Activated CD4-positive, alpha-beta T cell treated with anti-CD3 and anti-CD28 coated beads, Interleukin-2, amount 10 ng/mL, durations not matched to agents 24 days and 14 days (primary cell): ENCODE data around the gene MT2A. TPM values are rescaled to one million over a fixed set of nuclear protein-coding genes. Genes with fewer than 3 reads are reported as not detected.

Source experiments
- DNase-seq: peaks from one replicate; pipeline ENCODE4 v3.0.0; 2022
- H3K27ac Mint-ChIP-seq: one replicate; pipeline ENCODE4 v1.8.0; 2022; ENCODE audit warnings: mild to moderate bottlenecking, mixed read lengths
- H3K27me3 Mint-ChIP-seq: one replicate; pipeline ENCODE4 v1.8.0; 2022; ENCODE audit warnings: mixed read lengths
- H3K36me3 Mint-ChIP-seq: one replicate; pipeline ENCODE4 v1.8.0; 2022; ENCODE audit warnings: low read depth, mild to moderate bottlenecking, mixed read lengths
- H3K4me1 Mint-ChIP-seq: one replicate; pipeline ENCODE4 v1.8.0; 2021; ENCODE audit warnings: mixed read lengths
- H3K4me3 Mint-ChIP-seq: one replicate; pipeline ENCODE4 v1.8.0; 2022; ENCODE audit warnings: mild to moderate bottlenecking, moderate library complexity, mixed read lengths
- H3K9me3 Mint-ChIP-seq: one replicate; pipeline ENCODE4 v1.8.0; 2021; ENCODE audit warnings: mixed read lengths
- intact Hi-C: fragments of 100-400 bp; cut with micrococcal nuclease; formaldehyde crosslinking; loops from one replicate; pipeline ENCODE4 v1.15.1; 2023
- total RNA-seq: library from RNA; stranded (reverse); gene quantifications from 2 replicates; pipeline ENCODE4 v1.2.3, GENCODE V29; 2022

Gene MT2A
- total RNA-seq, 1 donor from 2014 or later, result 465 TPM

DNA sequence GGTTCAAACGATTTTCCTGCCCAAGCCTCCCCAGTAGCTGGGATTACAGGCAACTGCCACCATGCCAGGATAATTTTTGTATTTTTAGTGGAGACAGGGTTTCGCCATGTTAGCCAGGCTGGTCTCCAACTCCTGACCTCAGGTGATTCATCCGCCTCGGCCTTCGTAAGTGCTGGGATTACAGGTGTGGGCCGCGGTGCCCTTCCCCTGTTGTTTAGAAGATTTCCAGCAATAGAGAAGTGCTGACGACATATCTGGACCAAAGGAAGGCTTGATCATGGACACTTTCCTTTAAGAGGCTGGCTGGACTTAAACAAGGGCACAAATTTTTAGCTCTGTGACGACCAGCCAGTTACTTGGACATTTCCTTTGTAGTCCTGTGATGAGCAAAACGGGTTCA, 22.8 kb downstream of the MT2A start:
- intact Hi-C loops, result no loop called here
- H3K9me3 Mint-ChIP-seq, result no peaks in the 10 kb centered on the region
- H3K27ac Mint-ChIP-seq, result no peak overlapping the region
- peaks cover 35% of the 10 kb centered on the region for H3K4me1 Mint-ChIP-seq
- peaks cover 3% of the 10 kb centered on the region for H3K36me3 Mint-ChIP-seq
- H3K27me3 Mint-ChIP-seq, result peaks cover 58% of the 10 kb centered on the region
- DNase-seq, result no peak
- no peak overlapping the region for H3K4me3 Mint-ChIP-seq

DNA sequence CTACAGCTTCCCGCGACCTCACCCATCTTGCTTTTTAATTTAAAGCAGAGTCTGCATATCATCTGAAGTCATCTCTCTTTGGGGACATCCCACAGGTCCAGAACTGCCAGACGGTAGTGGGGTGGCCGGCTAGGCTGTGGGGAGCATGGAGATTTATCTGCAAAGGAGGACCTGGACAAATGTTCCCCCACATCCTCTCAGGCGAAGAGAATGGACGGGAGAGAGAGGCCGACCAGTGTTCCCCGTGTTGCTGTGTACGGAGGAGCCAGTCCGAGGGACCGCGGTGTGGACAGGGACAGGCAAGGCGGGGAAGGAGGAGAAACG, 23.4 kb downstream of the MT2A start:
- Mint-ChIP-seq H3K36me3 (peaks cover 3% of the 10 kb centered on the region), H3K4me1 (peaks cover 33% of the 10 kb centered on the region), H3K4me3 (peak overlapping the region; percentile 74), H3K9me3 (no peaks in the 10 kb centered on the region), H3K27me3 (peaks cover 64% of the 10 kb centered on the region), H3K27ac (no peak overlapping the region)
- no peak for DNase-seq
- intact Hi-C loops, result no loop called here

DNA sequence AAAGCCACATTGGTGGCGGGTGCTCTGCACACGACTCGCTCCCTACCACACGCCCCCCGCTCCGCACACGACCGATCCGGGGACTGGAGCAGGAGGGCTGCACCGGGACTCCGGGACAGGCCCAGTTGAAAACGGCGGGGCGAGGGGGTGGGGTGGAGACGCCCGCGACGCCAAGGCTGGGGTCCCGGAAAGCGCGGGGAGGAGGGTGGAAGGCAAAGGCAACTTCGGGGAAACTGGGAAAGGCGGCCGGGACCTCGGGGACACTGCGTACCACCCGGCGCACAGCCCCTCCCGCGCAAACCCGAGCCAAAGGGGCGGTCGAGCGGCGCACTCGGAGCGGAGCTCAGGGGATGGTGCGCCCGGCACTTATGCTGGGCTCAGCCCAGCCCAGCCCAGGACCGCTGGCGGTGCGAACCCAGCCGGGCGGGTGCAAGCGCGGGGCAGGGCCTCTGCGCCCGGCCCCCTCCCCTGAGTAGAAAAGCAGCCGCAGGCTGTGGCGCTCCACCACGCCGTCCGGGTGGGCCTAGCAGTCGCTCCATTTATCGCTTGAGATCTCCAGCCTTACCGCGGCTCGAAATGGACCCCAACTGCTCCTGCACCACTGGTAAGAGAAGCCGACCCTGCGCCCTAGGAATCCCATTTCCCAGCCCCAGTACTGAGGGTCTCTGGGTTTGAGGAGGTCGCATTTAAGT, 23.9 kb downstream of the MT2A start, which contains the start of gene MT1M:
Gene MT1M, plus strand, starts transcription at position 504 of the 692 bp plus-strand sequence. Its CDS starts 73 bp downstream, at position 577.
- Mint-ChIP-seq H3K27me3 (peaks cover 69% of the 10 kb centered on the region), H3K9me3 (no peaks in the 10 kb centered on the region), H3K4me1 (peaks cover 33% of the 10 kb centered on the region), H3K27ac (no peak within 1 kb of the TSS), H3K36me3 (peaks cover 3% of the 10 kb centered on the region), H3K4me3 (peak within 1 kb of the TSS; percentile 74)
- no peak for DNase-seq
- intact Hi-C loops, result no loop called here

DNA sequence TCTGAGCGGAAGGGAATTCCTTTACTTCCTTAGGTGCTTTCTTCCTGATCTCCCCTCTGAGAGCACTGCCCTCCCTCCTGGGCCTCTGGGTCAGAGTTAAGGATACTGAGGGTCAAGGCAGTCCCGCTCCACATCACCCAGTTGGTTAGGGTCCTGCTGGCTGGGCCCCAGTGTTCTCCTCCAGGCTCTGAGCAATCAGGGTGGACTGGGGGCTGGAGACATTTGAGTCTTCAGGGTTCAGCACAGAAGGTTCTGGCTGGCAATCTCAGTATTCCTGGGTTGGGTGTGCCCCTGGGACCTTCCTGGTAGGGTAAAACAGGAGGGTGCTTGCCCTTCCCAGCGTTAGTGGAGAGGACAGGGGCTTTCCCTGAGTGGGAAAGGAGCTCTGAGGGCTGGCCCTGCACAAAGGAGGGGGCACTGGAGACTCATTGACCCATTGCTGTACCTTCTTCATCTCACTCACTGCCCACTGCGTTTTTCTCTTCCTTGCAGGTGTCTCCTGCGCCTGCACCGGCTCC, 24.5 kb downstream of the MT2A start:
- peaks cover 3% of the 10 kb centered on the region for H3K36me3 Mint-ChIP-seq
- H3K4me1 Mint-ChIP-seq, result peaks cover 36% of the 10 kb centered on the region
- no peak overlapping the region for H3K27ac Mint-ChIP-seq
- intact Hi-C loops, result no loop called here
- peak overlapping the region; percentile 66 for H3K4me3 Mint-ChIP-seq
- H3K9me3 Mint-ChIP-seq, result no peaks in the 10 kb centered on the region
- H3K27me3 Mint-ChIP-seq, result peaks cover 76% of the 10 kb centered on the region
- DNase-seq, result no peak

DNA sequence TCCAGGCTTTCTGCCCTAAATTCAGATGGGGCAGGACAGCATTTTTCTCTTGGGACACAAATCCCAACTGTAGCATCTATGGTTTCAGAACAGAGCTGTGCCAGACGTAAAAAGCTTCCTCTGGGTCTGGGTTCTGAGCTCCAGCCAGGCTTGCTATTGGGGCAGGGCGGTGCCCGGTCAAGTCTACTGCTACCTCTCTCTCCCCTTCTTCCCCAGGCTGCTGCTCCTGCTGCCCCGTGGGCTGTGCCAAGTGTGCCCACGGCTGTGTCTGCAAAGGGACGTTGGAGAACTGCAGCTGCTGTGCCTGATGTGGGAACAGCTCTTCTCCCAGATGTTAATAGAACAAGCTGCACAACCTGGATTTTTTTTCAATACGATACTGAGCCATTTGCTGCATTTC, 25.2 kb downstream of the MT2A start:
- peaks cover 3% of the 10 kb centered on the region for H3K36me3 Mint-ChIP-seq
- intact Hi-C loops, result no loop called here
- DNase-seq, result no peak
- H3K4me1 Mint-ChIP-seq, result peaks cover 38% of the 10 kb centered on the region
- no peak overlapping the region for H3K4me3 Mint-ChIP-seq
- H3K27me3 Mint-ChIP-seq, result peaks cover 79% of the 10 kb centered on the region
- H3K9me3 Mint-ChIP-seq, result no peaks in the 10 kb centered on the region
- no peak overlapping the region for H3K27ac Mint-ChIP-seq

DNA sequence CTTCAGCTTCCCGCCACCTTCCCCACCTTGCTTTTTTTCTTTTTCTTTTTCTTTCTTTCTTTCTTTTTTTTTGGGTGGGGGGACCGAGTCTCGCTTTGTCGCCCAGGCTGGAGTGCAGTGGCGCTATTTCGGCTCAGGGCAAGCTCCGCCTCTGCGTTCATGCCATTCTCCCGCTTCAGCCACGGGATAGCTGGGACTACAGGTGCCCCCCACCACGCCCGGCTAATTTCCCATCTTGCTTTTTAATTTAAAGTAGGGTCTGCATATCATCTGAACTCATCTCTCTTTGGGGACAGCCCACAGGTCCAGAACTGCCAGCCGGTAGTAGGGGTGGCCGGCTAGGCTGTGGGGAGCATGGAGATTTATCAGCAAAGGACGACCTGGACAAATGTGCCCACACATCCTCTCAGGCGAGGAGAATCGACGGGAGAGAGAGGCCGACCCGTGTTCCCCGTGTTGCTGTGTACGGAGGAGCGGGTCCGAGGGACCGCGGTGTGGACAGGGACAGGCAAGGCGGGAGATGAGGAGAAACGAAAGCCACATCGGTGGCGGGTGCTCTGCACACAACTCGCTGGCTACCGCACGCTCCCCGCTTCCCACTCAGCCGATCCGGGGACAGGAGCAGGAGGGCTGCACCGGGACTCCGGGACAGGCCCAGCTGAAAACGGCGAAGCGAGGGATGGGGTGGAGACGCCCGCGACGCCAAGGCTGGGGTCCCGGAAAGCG, 26.5 kb downstream of the MT2A start:
- intact Hi-C loops, result no loop called here
- no peak overlapping the region for H3K27ac Mint-ChIP-seq
- H3K4me1 Mint-ChIP-seq, result peaks cover 37% of the 10 kb centered on the region
- no peaks in the 10 kb centered on the region for H3K9me3 Mint-ChIP-seq
- peak overlapping the region; percentile 81 for H3K4me3 Mint-ChIP-seq
- peaks cover 90% of the 10 kb centered on the region for H3K27me3 Mint-ChIP-seq
- no peak for DNase-seq
- H3K36me3 Mint-ChIP-seq, result peaks cover 3% of the 10 kb centered on the region

DNA sequence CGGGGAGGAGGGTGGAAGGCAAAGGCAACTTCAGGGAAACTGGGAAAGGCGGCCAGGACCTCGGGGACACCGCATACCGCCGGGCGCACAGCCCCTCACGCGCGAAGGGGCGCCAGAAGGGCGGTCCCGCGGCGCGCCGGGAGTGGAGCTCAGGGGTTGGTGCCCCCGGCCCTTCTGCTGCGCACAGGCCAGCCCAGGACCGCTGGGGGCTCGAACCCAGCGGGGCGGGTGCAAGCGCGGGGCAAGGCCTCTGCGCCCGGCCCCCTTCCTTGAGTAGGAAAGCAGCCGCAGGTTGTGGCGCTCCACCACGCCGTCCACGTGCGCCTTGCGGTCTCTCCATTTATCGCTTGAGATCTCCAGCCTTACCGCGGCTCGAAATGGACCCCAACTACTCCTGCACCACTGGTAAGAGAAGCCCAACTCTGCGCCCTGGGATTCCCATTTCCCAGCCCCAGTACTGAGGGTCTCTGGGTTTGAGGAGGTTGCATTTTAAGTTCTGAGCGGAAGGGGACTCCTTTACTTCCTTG, 27.1 kb downstream of the MT2A start:
- DNase-seq, result peak; percentile 73
- H3K27me3 Mint-ChIP-seq, result peaks cover 90% of the 10 kb centered on the region
- intact Hi-C loops, result no loop called here
- H3K9me3 Mint-ChIP-seq, result no peaks in the 10 kb centered on the region
- no peak overlapping the region for H3K27ac Mint-ChIP-seq
- H3K4me1 Mint-ChIP-seq, result peaks cover 31% of the 10 kb centered on the region
- peaks cover 3% of the 10 kb centered on the region for H3K36me3 Mint-ChIP-seq
- peak overlapping the region; percentile 81 for H3K4me3 Mint-ChIP-seq

DNA sequence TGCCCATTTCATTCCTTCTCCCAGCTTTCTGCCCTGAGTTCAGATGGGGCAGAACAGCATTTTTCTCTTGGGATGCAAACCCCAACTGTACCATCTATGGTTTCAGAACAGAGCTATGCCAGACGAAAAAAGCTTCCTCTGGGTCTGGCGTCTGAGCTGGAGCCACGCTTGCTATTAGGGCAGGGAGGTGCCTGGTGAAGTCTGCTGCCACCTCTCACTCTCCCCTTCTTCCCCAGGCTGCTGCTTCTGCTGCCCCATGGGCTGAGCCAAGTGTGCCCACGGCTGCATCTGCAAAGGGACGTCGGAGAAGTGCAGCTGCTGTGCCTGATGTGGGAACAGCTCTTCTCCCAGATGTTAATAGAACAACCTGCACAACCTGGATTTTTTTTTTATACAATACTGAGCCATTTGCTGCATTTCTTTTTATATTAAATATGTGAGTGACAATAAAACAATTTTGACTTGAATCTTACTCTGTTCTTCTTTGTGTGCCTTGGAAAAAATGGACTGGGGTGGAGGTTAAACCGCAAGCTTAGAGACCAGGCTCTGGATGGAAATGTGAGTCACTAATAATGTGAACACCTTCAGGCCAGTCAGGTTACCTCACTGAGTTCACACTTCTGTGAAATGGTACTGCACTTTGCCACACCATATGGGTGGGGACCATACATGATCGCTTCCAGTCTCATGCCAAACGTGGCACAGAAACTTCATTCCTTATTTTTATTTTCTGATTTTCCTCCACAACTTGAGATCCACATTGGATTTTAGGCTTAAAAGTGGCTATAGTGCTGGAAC, 28.4 kb downstream of the MT2A start:
- Mint-ChIP-seq H3K27ac (no peak overlapping the region), H3K4me1 (peaks cover 27% of the 10 kb centered on the region), H3K36me3 (peaks cover 3% of the 10 kb centered on the region), H3K27me3 (peaks cover 86% of the 10 kb centered on the region), H3K9me3 (no peaks in the 10 kb centered on the region), H3K4me3 (no peak overlapping the region)
- intact Hi-C loops, result no loop called here
- no peak for DNase-seq

DNA sequence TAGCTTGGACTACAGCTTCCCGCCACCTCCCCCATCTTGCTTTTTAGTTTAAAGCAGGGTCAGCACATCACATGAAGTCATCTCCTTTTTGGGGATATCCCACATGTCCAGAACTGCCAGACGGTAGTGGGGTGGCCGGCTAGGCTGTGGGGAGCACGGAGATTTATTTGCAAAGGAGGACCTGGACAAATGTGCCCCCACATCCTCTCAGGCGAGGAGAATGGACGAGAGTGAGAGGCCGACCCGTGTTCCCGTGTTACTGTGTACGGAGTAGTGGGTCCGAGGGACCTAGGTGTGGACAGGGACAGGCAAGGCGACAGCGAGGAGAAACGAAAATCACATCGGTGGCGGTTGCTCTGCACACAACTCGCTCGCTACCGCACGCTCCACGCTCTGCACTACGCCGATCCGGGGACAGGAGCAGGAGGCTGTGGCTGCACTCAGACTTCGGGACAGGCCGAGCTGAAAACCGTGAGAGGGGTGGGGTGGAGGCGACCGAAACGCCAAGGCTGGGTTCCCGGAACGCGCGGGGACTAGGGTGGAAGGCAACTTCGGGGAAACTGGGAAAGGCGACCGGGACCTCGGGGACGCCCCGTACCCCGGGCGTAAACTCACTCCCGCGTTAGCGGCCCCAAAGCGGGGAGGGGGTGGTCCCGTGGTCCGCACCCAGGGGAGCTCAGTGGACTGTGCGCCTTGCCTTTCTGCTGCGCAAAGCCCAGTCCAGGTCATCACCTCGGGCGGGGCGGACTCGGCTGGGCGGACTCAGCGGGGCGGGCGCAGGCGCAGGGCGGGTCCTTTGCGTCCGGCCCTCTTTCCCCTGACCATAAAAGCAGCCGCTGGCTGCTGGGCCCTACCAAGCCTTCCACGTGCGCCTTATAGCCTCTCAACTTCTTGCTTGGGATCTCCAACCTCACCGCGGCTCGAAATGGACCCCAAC, 29.7 kb downstream of the MT2A start, which contains the start of gene MT1A:
Gene MT1A, plus strand, starts transcription at position 853 of the 937 bp plus-strand sequence. Its CDS starts 73 bp downstream, at position 926.
- no peak within 1 kb of the TSS for H3K27ac Mint-ChIP-seq
- peak; percentile 81 for DNase-seq
- peaks cover 3% of the 10 kb centered on the region for H3K36me3 Mint-ChIP-seq
- peaks cover 82% of the 10 kb centered on the region for H3K27me3 Mint-ChIP-seq
- intact Hi-C loops, result no loop called here
- peaks cover 30% of the 10 kb centered on the region for H3K4me1 Mint-ChIP-seq
- no peaks in the 10 kb centered on the region for H3K9me3 Mint-ChIP-seq
- peak within 1 kb of the TSS; percentile 82 for H3K4me3 Mint-ChIP-seq

DNA sequence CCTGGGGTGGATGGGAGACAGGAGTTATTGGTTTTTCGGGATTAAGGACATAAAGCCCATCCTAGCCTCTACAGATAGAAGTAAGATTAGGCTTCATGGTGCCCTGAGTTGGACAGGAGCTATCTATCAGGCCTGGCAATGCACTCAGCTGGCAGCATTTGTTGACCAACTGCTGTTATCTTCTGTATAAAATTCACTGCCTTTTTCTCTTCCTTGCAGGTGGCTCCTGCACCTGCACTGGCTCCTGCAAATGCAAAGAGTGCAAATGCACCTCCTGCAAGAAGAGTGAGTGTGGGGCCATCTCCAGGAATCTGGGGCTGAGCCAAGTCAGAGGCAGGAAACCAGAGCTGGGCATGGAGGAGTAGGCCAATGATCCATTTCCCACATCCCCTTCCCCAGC, 30.7 kb downstream of the MT2A start:
- peaks cover 74% of the 10 kb centered on the region for H3K27me3 Mint-ChIP-seq

DNA sequence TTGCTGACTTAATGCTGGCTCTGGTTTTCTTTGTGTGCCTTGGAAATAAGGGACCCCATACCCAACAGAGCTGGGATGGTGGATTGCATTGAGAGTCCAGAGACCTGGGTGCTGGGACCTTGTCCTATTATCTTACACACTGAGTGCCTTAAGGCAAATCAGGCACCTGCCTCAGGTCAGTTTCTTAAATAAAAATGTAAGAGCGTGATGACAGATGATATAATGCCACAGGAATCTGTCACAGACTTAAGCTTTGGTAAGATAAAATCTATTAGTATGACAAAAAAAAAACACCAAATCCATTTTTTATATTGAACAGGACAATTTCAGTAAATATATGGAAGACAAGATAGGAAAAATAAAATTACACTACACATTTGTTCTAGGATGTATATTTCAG, 31.7 kb downstream of the MT2A start:
- Mint-ChIP-seq H3K27ac (no peak overlapping the region), H3K9me3 (no peaks in the 10 kb centered on the region), H3K4me3 (no peak overlapping the region), H3K27me3 (peaks cover 68% of the 10 kb centered on the region), H3K4me1 (peaks cover 34% of the 10 kb centered on the region), H3K36me3 (no peaks in the 10 kb centered on the region)
- DNase-seq, result no peak
- intact Hi-C loops, result no loop called here

More for the DNA sequence above, 30.7 kb downstream of the MT2A start:
- Mint-ChIP-seq H3K27ac (no peak overlapping the region), H3K4me1 (peaks cover 35% of the 10 kb centered on the region), H3K36me3 (peaks cover 3% of the 10 kb centered on the region), H3K9me3 (no peaks in the 10 kb centered on the region), H3K4me3 (no peak overlapping the region)
- DNase-seq, result no peak
- intact Hi-C loops, result no loop called here

DNA sequence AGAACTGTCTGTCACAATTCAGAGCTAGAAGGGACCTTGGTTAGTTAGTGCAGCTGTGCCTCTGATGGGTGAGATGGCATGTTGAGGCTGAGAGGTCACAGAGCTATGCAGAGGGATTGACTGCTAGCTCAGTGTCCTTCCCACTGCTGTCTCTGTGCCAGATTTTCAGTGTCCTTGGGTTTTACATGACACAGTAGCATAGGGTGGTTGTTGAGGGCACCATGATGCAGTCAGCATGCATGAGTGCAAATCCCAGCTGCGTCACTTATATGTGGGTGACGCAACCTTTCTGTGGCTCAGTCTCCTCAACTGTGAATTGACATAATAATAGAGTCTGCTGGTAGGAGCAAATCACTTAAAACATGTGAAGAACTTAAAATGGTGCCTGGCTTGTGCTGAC, 32.8 kb downstream of the MT2A start:
- H3K4me1 Mint-ChIP-seq, result peaks cover 27% of the 10 kb centered on the region
- H3K36me3 Mint-ChIP-seq, result no peaks in the 10 kb centered on the region
- H3K27ac Mint-ChIP-seq, result no peak overlapping the region
- no peaks in the 10 kb centered on the region for H3K9me3 Mint-ChIP-seq
- intact Hi-C loops, result no loop called here
- DNase-seq, result no peak
- peaks cover 68% of the 10 kb centered on the region for H3K27me3 Mint-ChIP-seq
- H3K4me3 Mint-ChIP-seq, result no peak overlapping the region
